Measurements from ENCODE around the gene DPYSL4. TPM values are rescaled to one million over a fixed set of nuclear protein-coding genes. Genes with fewer than 3 reads are reported as not detected.
A peak's percentile ranks its signal among the peaks of the same experiment; 100 is the strongest.

Gene DPYSL4
- polyA plus RNA-seq, 3 donors = 0.08 TPM; not detected in 2

- Histone ChIP-seq H3K4me3 (replicated peaks in 1 of 3; ENCODE audit: low read depth in 2 of 3, low read length in 3 of 3) (no peak overlapping the region), H4K20me1 (ENCODE audit: insufficient read depth, low read length) (no peaks in the 10 kb centered on the region), H3K4me2 (replicated peaks; ENCODE audit: extremely low read depth, low read length, poor library complexity, severe bottlenecking) (no peak overlapping the region), H2AFZ (ENCODE audit: insufficient read depth, low read depth, low read length, poor library complexity, severe bottlenecking) (no peak overlapping the region), H3K4me1 (ENCODE audit: control insufficient read depth in 1 of 2, insufficient read depth in 2 of 2, low read length in 2 of 2) (no peaks in the 10 kb centered on the region), H3K9ac (ENCODE audit: insufficient read depth, low read length, poor library complexity, severe bottlenecking) (no peak overlapping the region), H3K27me3 (ENCODE audit: control insufficient read depth in 2 of 2, insufficient read depth in 2 of 2, low read length in 2 of 2) (peaks cover 0 to 22% of the 10 kb centered on the region in 2 donors), H3K9me3 (replicated peaks in 1 of 2; ENCODE audit: control insufficient read depth in 1 of 2, insufficient read depth in 1 of 2, low read length in 2 of 2) (peaks cover 7 to 12% of the 10 kb centered on the region in 2 donors), H3K79me2 (ENCODE audit: insufficient read depth, low read length) (no peaks in the 10 kb centered on the region), H3K27ac (ENCODE audit: low read depth in 1 of 2, low read length in 2 of 2) (no peak overlapping the region), H3K36me3 (replicated peaks in 1 of 2; ENCODE audit: control insufficient read depth in 1 of 2, insufficient read depth in 2 of 2, low read length in 2 of 2) (no peaks in the 10 kb centered on the region)
- Mint-ChIP-seq H3K27ac (peak overlapping the region in 1 of 7 donors; percentile 10), H3K4me3 (no peak overlapping the region), H3K36me3 (no peaks in the 10 kb centered on the region), H3K4me1 (no peaks in the 10 kb centered on the region), H3K9me3 (peaks cover 0 to 11% (median 6%) of the 10 kb centered on the region in 7 donors), H3K27me3 (ENCODE audit: low read depth in 3 of 3) (peaks cover 21 to 23% (median 22%) of the 10 kb centered on the region in 3 donors)
- 82% methylated on average over 15 of the region's 26 CpGs for WGBS (ENCODE audit: insufficient coverage)
- no peak for TF ChIP-seq CTCF (IDR thresholded peaks at IDR 0.05)
- no peak for DNase-seq
- intact Hi-C loops (cut with micrococcal nuclease) = no loop called here
Measured at GRCh38 chr10:132172091-132173066, 14.4 kb upstream of the DPYSL4 start.

GRCh38 chr10:132173185-132173584 is 13.6 kb upstream of the DPYSL4 start:
- peaks cover 7 to 12% of the 10 kb centered on the region in 2 donors for H3K9me3 ChIP-seq (replicated peaks in 1 of 2; ENCODE audit: control insufficient read depth in 1 of 2, insufficient read depth in 1 of 2, low read length in 2 of 2)
- H2AFZ ChIP-seq (ENCODE audit: insufficient read depth, low read depth, low read length, poor library complexity, severe bottlenecking) = no peak overlapping the region
- Mint-ChIP-seq H3K4me3 (no peak overlapping the region), H3K9me3 (peaks cover 0 to 11% (median 6%) of the 10 kb centered on the region in 7 donors), H3K27me3 (ENCODE audit: low read depth in 3 of 3) (peaks cover 25 to 28% (median 28%) of the 10 kb centered on the region in 3 donors), H3K4me1 (no peaks in the 10 kb centered on the region), H3K27ac (peak overlapping the region in 1 of 7 donors; percentile 68), H3K36me3 (no peaks in the 10 kb centered on the region)
- no peaks in the 10 kb centered on the region for H4K20me1 ChIP-seq (ENCODE audit: insufficient read depth, low read length)
- no peaks in the 10 kb centered on the region for H3K4me1 ChIP-seq (ENCODE audit: control insufficient read depth in 1 of 2, insufficient read depth in 2 of 2, low read length in 2 of 2)
- DNase-seq = no peak
- no peaks in the 10 kb centered on the region for H3K36me3 ChIP-seq (replicated peaks in 1 of 2; ENCODE audit: control insufficient read depth in 1 of 2, insufficient read depth in 2 of 2, low read length in 2 of 2)
- H3K9ac ChIP-seq (ENCODE audit: insufficient read depth, low read length, poor library complexity, severe bottlenecking) = no peak overlapping the region
- intact Hi-C loops (cut with micrococcal nuclease) = no loop called here
- H3K4me2 ChIP-seq (replicated peaks; ENCODE audit: extremely low read depth, low read length, poor library complexity, severe bottlenecking) = no peak overlapping the region
- peaks cover 0 to 22% of the 10 kb centered on the region in 2 donors for H3K27me3 ChIP-seq (ENCODE audit: control insufficient read depth in 2 of 2, insufficient read depth in 2 of 2, low read length in 2 of 2)
- 93% methylated on average over 4 of the region's 5 CpGs for WGBS (ENCODE audit: insufficient coverage)
- no peak overlapping the region for H3K4me3 ChIP-seq (replicated peaks in 1 of 3; ENCODE audit: low read depth in 2 of 3, low read length in 3 of 3)
- H3K27ac ChIP-seq (ENCODE audit: low read depth in 1 of 2, low read length in 2 of 2) = no peak overlapping the region
- no peaks in the 10 kb centered on the region for H3K79me2 ChIP-seq (ENCODE audit: insufficient read depth, low read length)
- no peak for TF ChIP-seq CTCF (IDR thresholded peaks at IDR 0.05)
